ENCODE data around the gene RMRP.

- TF ChIP-seq CTCF (IDR thresholded peaks at IDR 0.05) (no peak), EP300 (IDR thresholded peaks at IDR 0.05) (no peak), POLR2A (IDR thresholded peaks at IDR 0.05) (no peak)
Measured at GRCh38 chr9:35618325-35618727, 39.5 kb downstream of the RMRP start, which contains the start of gene CD72.
